CD4-positive, alpha-beta memory T cell (primary cell): ENCODE measurements around the gene ZNF420. TPM values are rescaled to one million over a fixed set of nuclear protein-coding genes. Genes with fewer than 3 reads are reported as not detected.

ENCODE experiments used
- polyA plus RNA-seq, 2 donors: library from polyadenylated mRNA; unstranded; fragments of 300-500 nt; fragmentation: Illumina TruSeq; gene quantifications; one replicate each; pipeline ENCODE4 v1.2.3, GENCODE V29; 2021
- total RNA-seq, 2 experiments: library from RNA; stranded (reverse); gene quantifications; one replicate each; pipeline ENCODE4 v1.2.3, GENCODE V29; 2021

ZNF420 gene
- total and polyA plus RNA-seq, 4 experiments from 2014 or later: 19.5 to 28.6 (median 24.9) TPM

Other genes with a start within 250 kb of the ZNF420 start
- gene ZNF790, start 240.0 kb upstream of the ZNF420 start, total RNA-seq: 10 to 100 TPM; 12.4 to 13.4 TPM
- gene ZNF790, start 240.0 kb upstream of the ZNF420 start, polyA plus RNA-seq: 1 to 10 TPM; 5.1 to 6.6 TPM
- gene ZNF345, start 227.6 kb upstream of the ZNF420 start, total RNA-seq: 10 to 100 TPM; 17.6 to 18.0 TPM
- gene ZNF345, start 227.6 kb upstream of the ZNF420 start, polyA plus RNA-seq: 10 to 100 TPM in 1 of 2 donors, 1 to 10 TPM in 1; 7.9 to 10.0 TPM
- 1 to 10 TPM; 8.5 to 9.8 TPM for gene ZNF829, start 162.1 kb upstream of the ZNF420 start, total RNA-seq
- 1 to 10 TPM; 2.0 to 4.0 TPM for gene ZNF829, start 162.1 kb upstream of the ZNF420 start, polyA plus RNA-seq
- 10 to 100 TPM; 18.8 to 20.3 TPM for gene ZNF568, start 162.1 kb upstream of the ZNF420 start, total RNA-seq
- gene ZNF568, start 162.1 kb upstream of the ZNF420 start, polyA plus RNA-seq: 10 to 100 TPM in 1 of 2 donors, 1 to 10 TPM in 1; 7.6 to 11.1 TPM
- gene ZNF585A, start 94.3 kb downstream of the ZNF420 start, total RNA-seq: 10 to 100 TPM; 16.5 to 25.4 TPM
- 10 to 100 TPM; 37.9 to 42.1 TPM for gene ZNF585A, start 94.3 kb downstream of the ZNF420 start, polyA plus RNA-seq
- 10 to 100 TPM; 29.9 to 36.5 TPM for gene ZNF585B, start 132.1 kb downstream of the ZNF420 start, total RNA-seq
- 1 to 10 TPM; 4.4 to 9.8 TPM for gene ZNF585B, start 132.1 kb downstream of the ZNF420 start, polyA plus RNA-seq
- 10 to 100 TPM; 32.0 to 34.0 TPM for gene ZNF383, start 139.8 kb downstream of the ZNF420 start, total RNA-seq
- 10 to 100 TPM in 1 of 2 donors, 1 to 10 TPM in 1; 8.4 to 14.1 TPM for gene ZNF383, start 139.8 kb downstream of the ZNF420 start, polyA plus RNA-seq